ENCODE results near the gene IFT27.
A peak's percentile ranks its signal among the peaks of the same experiment; 100 is the strongest.

IFT27 gene

GRCh38 chr22:36775964-36776669, at the start of gene IFT27:
Gene IFT27, minus strand, starts transcription at chr22:36776119. Its CDS starts 412 bp downstream, at chr22:36775707.
- DNase-seq: peak; percentile 100

- no peak for DNase-seq
These were observed 48.7 kb upstream of the IFT27 start for GRCh38 chr22:36824655-36825054.

- no peak for DNase-seq
These were observed 47.4 kb upstream of the IFT27 start for GRCh38 chr22:36823186-36823839.

GRCh38 chr22:36822581-36822980, 46.7 kb upstream of the IFT27 start:
- DNase-seq: no peak

- DNase-seq: no peak
These were observed 43.2 kb upstream of the IFT27 start for GRCh38 chr22:36819112-36819511.

GRCh38 chr22:36818010-36818642, 42.2 kb upstream of the IFT27 start:
- no peak for DNase-seq

- DNase-seq: no peak
These were observed 41.6 kb upstream of the IFT27 start for GRCh38 chr22:36817525-36817848.

- no peak for DNase-seq
These were observed 41.0 kb upstream of the IFT27 start, which contains the start of gene PVALB for GRCh38 chr22:36816636-36817524. Gene PVALB, minus strand, starts transcription at chr22:36817035. Its CDS starts 30 bp downstream, at chr22:36817005.

- DNase-seq: no peak
These were observed 40.4 kb upstream of the IFT27 start for GRCh38 chr22:36816339-36816635.

GRCh38 chr22:36815558-36816338, 39.8 kb upstream of the IFT27 start:
- no peak for DNase-seq

- no peak for DNase-seq
These were observed 38.9 kb upstream of the IFT27 start for GRCh38 chr22:36814801-36815200.

GRCh38 chr22:36811094-36811800, 35.3 kb upstream of the IFT27 start:
- no peak for DNase-seq

- no peak for DNase-seq
These were observed 33.4 kb upstream of the IFT27 start for GRCh38 chr22:36809351-36809750.

GRCh38 chr22:36808721-36809344, 32.9 kb upstream of the IFT27 start:
- DNase-seq: no peak

- DNase-seq: no peak
These were observed 31.7 kb upstream of the IFT27 start for GRCh38 chr22:36807627-36808026.

- DNase-seq: no peak
These were observed 30.9 kb upstream of the IFT27 start for GRCh38 chr22:36806835-36807234.

GRCh38 chr22:36803358-36803757, 27.4 kb upstream of the IFT27 start:
- DNase-seq: no peak

- no peak for DNase-seq
These were observed 22.8 kb upstream of the IFT27 start for GRCh38 chr22:36798674-36799066.

GRCh38 chr22:36797911-36798673, 22.2 kb upstream of the IFT27 start:
- no peak for DNase-seq

- no peak for DNase-seq
These were observed 21.5 kb upstream of the IFT27 start for GRCh38 chr22:36797374-36797773.

Measured in CD4-positive, alpha-beta T cell treated with Interleukin-17A for 1 hour (primary cell).